B cell (primary cell): ENCODE data around the gene ZNF286A. TPM values are rescaled to one million over a fixed set of nuclear protein-coding genes. Genes with fewer than 3 reads are reported as not detected.
"Not testable (repeated sequence)": the region's sequence is repeated elsewhere in the genome, so short reads cannot be mapped to it uniquely, and the experiment has no call there.

Experiments
- ATAC-seq: fragments of 200-7000 bp; cut with Tn5 transposase; one replicate; pipeline ENCODE4 v1.10.0; 2021; ENCODE audit warnings: low read depth, mild to moderate bottlenecking, moderate number of reproducible peaks, moderate library complexity
- CTCF ChIA-PET: fragments of 350-600 bp; sonication (Branson Sonifier 250); formaldehyde crosslinking; loops from one replicate; lab custom pipeline; 2021; ENCODE audit warnings: antibody characterized with exemption, inconsistent platforms; lab: Charles Lee
- POLR2A ChIA-PET: fragments of 350-600 bp; sonication (Branson Sonifier 250); formaldehyde crosslinking; loops from one replicate; lab custom pipeline; 2021; ENCODE audit warnings: antibody characterized with exemption; lab: Charles Lee
- DNase-seq: peaks from one replicate; pipeline ENCODE4 v3.0.0; 2013
- H2AFZ ChIP-seq: 2 replicates; pipeline ENCODE4 v1.6.1; 2012; ENCODE audit warnings: mild to moderate bottlenecking, low read depth, low read length; ENCODE audit not compliant: insufficient read depth, poor library complexity, severe bottlenecking
- H3K27ac ChIP-seq, 2 donors: 1 replicate in 1 of 2; 2 replicates in 1 of 2; pipeline ENCODE4 v1.5.1; 2012 to 2013; ENCODE audit warnings: low read length in 2 of 2, mild to moderate bottlenecking in 2 of 2, moderate library complexity in 1 of 2
- H3K27me3 ChIP-seq, 4 experiments: fragments of 200-600 bp in 1 of 4; sonication (generic) in 1 of 4; replicated peaks in 1 of 4; 1 replicate in 2 of 4; 2 replicates in 2 of 4; pipeline versions ENCODE4 v1.6.1 to v1.7.0; 2013 to 2016; ENCODE audit warnings: low read length in 3 of 4, mild to moderate bottlenecking in 2 of 4, mixed read lengths in 1 of 4, moderate library complexity in 1 of 4; ENCODE audit not compliant: insufficient read depth in 4 of 4, control insufficient read depth in 3 of 4; ENCODE audit errors: control extremely low read depth in 1 of 4
- H3K36me3 ChIP-seq, 2 experiments: replicated peaks in 1 of 2; 1 replicate in 1 of 2; 2 replicates in 1 of 2; pipeline versions ENCODE4 v1.6.1 to v1.7.1; 2013; ENCODE audit warnings: low read length in 1 of 2; ENCODE audit not compliant: insufficient read depth in 2 of 2, control insufficient read depth in 1 of 2; ENCODE audit errors: control extremely low read depth in 1 of 2, extremely low read depth in 1 of 2
- H3K4me1 ChIP-seq, 2 donors: fragments of 200-600 bp in 1 of 2; sonication (generic) in 1 of 2; 1 replicate in 1 of 2; 2 replicates in 1 of 2; pipeline versions ENCODE4 v1.5.1 to v1.6.1; 2013 to 2017; ENCODE audit warnings: low read length in 2 of 2; ENCODE audit not compliant: control insufficient read depth in 2 of 2, insufficient read depth in 2 of 2
- H3K4me2 ChIP-seq: replicated peaks from 2 replicates; pipeline ENCODE3; 2012; ENCODE audit warnings: mild to moderate bottlenecking, low read depth, low read length; ENCODE audit not compliant: poor library complexity, severe bottlenecking
- H3K4me3 ChIP-seq, 5 experiments: fragments of 200-600 bp in 1 of 5; sonication (generic) in 1 of 5; 1 replicate in 3 of 5; 2 replicates in 2 of 5; pipeline versions ENCODE4 v1.5.1 to v1.7.0; 2011 to 2016; ENCODE audit warnings: low read length in 4 of 5, mild to moderate bottlenecking in 4 of 5, low read depth in 2 of 5, control low read depth in 1 of 5, moderate library complexity in 1 of 5; ENCODE audit not compliant: insufficient read depth in 1 of 5; ENCODE audit errors: control extremely low read depth in 1 of 5, extremely low read depth in 1 of 5
- H3K79me2 ChIP-seq: fragments of 200-600 bp; sonication (generic); one replicate; pipeline ENCODE4 v1.6.0; 2016; ENCODE audit warnings: low read length; ENCODE audit not compliant: control insufficient read depth, insufficient read depth
- H3K9ac ChIP-seq: fragments of 200-600 bp; sonication (generic); 2 replicates; pipeline ENCODE4 v1.6.1; 2017; ENCODE audit warnings: mild to moderate bottlenecking, low read length, moderate library complexity
- H3K9me3 ChIP-seq, 3 donors: one replicate each; pipeline versions ENCODE4 v1.6.1 to v1.7.1; 2013; ENCODE audit warnings: low read length in 2 of 3; ENCODE audit not compliant: control insufficient read depth in 2 of 3, insufficient read depth in 1 of 3; ENCODE audit errors: control extremely low read depth in 1 of 3
- H4K20me1 ChIP-seq: 2 replicates; pipeline ENCODE4 v1.6.0; 2012; ENCODE audit warnings: mild to moderate bottlenecking, low read length; ENCODE audit not compliant: insufficient read depth, control insufficient read depth, poor library complexity, severe bottlenecking
- H3K27ac Mint-ChIP-seq: one replicate; pipeline ENCODE4 v1.8.0; 2021; ENCODE audit warnings: mixed read lengths
- H3K27me3 Mint-ChIP-seq: one replicate; pipeline ENCODE4 v1.8.0; 2021; ENCODE audit warnings: mixed read lengths
- H3K4me1 Mint-ChIP-seq: one replicate; pipeline ENCODE4 v1.8.0; 2021; ENCODE audit warnings: mixed read lengths
- H3K4me3 Mint-ChIP-seq: one replicate; pipeline ENCODE4 v1.8.0; 2021; ENCODE audit warnings: mixed read lengths
- H3K9me3 Mint-ChIP-seq: one replicate; pipeline ENCODE4 v1.8.0; 2022; ENCODE audit warnings: mixed read lengths; ENCODE audit not compliant: insufficient read depth
- whole genome bisulfite sequencing: methylation state at CpG from one replicate; pipeline ENCODE4 v1.1.5; 2013; ENCODE audit warnings: missing lambda C conversion rate; ENCODE audit not compliant: insufficient coverage; 5-methylcytosine and 5-hydroxymethylcytosine counted together
- intact Hi-C: fragments of 100-400 bp; cut with micrococcal nuclease; formaldehyde crosslinking; loops from one replicate; pipeline ENCODE4 v1.10.0; 2022
- polyA plus RNA-seq: library from polyadenylated mRNA; depleted of rRNA; stranded (reverse); fragments of >200 nt; gene quantifications from 2 replicates; pipeline ENCODE4 v1.2.3, GENCODE V29; 2012
- total RNA-seq, 2 donors: library from RNA; stranded (reverse); fragments of 120-200 nt in 1 of 2; gene quantifications; 1 replicate in 1 of 2; 2 replicates in 1 of 2; pipeline versions ENCODE4 v1.2.3 to v1.2.4, GENCODE V29; 2013 to 2022

The ZNF286A gene
- total and polyA plus RNA-seq, 2 donors (not counting 1 experiment from before 2014, with no cell fraction given), result 7.0 to 30.4 TPM

GRCh38 chr17:15708879-15709278 is 9.3 kb downstream of the ZNF286A start:
- H3K9ac ChIP-seq, H4K20me1 ChIP-seq, POLR2A ChIA-PET, H3K4me3 ChIP-seq, H3K4me2 ChIP-seq, H2AFZ ChIP-seq, ATAC-seq, H3K9me3 Mint-ChIP-seq, H3K4me1 ChIP-seq, H3K27me3 Mint-ChIP-seq, H3K4me3 Mint-ChIP-seq, H3K27me3 ChIP-seq, intact Hi-C loops, H3K79me2 ChIP-seq, CTCF ChIA-PET, H3K4me1 Mint-ChIP-seq, H3K27ac ChIP-seq, DNase-seq, H3K27ac Mint-ChIP-seq: not testable (repeated sequence)
- Histone ChIP-seq H3K36me3 (peaks cover 10 to 16% of the 10 kb centered on the region in 2 experiments), H3K9me3 (peaks cover 7 to 17% (median 9%) of the 10 kb centered on the region in 3 donors)
- WGBS, result no CpG with 5 or more reads among the region's 3 CpGs

- H3K4me3 Mint-ChIP-seq, H3K9ac ChIP-seq, H3K9me3 Mint-ChIP-seq, H3K79me2 ChIP-seq, H3K27me3 Mint-ChIP-seq, H2AFZ ChIP-seq, H3K27ac Mint-ChIP-seq, DNase-seq, H3K4me3 ChIP-seq, ATAC-seq, H3K4me1 Mint-ChIP-seq, H4K20me1 ChIP-seq, POLR2A ChIA-PET, H3K4me2 ChIP-seq, H3K27ac ChIP-seq, H3K27me3 ChIP-seq, H3K36me3 ChIP-seq, H3K4me1 ChIP-seq, intact Hi-C loops, CTCF ChIA-PET: not testable (repeated sequence)
- peaks cover 1 to 21% (median 11%) of the 10 kb centered on the region in 3 donors for H3K9me3 ChIP-seq
- WGBS, result no CpG with 5 or more reads among the region's 11 CpGs
Observed at GRCh38 chr17:15716601-15717563, 17.3 kb downstream of the ZNF286A start.

GRCh38 chr17:15730535-15730934 is 31.0 kb downstream of the ZNF286A start:
- H3K4me2 ChIP-seq, H3K4me3 ChIP-seq, H3K9me3 ChIP-seq, H3K9me3 Mint-ChIP-seq, H3K4me1 ChIP-seq, H2AFZ ChIP-seq, ATAC-seq, H3K27me3 ChIP-seq, intact Hi-C loops, H3K4me1 Mint-ChIP-seq, H3K27ac Mint-ChIP-seq, DNase-seq, H3K9ac ChIP-seq, CTCF ChIA-PET, POLR2A ChIA-PET, H3K27ac ChIP-seq, H3K79me2 ChIP-seq, H4K20me1 ChIP-seq, H3K4me3 Mint-ChIP-seq, H3K27me3 Mint-ChIP-seq, H3K36me3 ChIP-seq: not testable (repeated sequence)
- no CpG with 5 or more reads among the region's 14 CpGs for WGBS

- H4K20me1 ChIP-seq, H3K9ac ChIP-seq, H3K4me3 Mint-ChIP-seq, H3K36me3 ChIP-seq, H3K79me2 ChIP-seq, intact Hi-C loops, H3K27ac ChIP-seq, H3K4me1 Mint-ChIP-seq, ATAC-seq, H3K9me3 Mint-ChIP-seq, POLR2A ChIA-PET, H3K4me2 ChIP-seq, H3K27me3 Mint-ChIP-seq, H3K27me3 ChIP-seq, H3K9me3 ChIP-seq, H3K4me1 ChIP-seq, CTCF ChIA-PET, DNase-seq, H2AFZ ChIP-seq, H3K27ac Mint-ChIP-seq, H3K4me3 ChIP-seq: not testable (repeated sequence)
- WGBS, result 80% methylated on average over 4 of the region's 10 CpGs
Observed at GRCh38 chr17:15731900-15732299, 32.3 kb downstream of the ZNF286A start, which contains the start of gene TBC1D26. TSS of gene TBC1D26 (plus strand) at chr17:15732283. CDS start at chr17:15735349, 3,066 bp downstream.
